GOT3 (cell line): ENCODE data around the gene PDP2.
A peak's percentile ranks its signal among the peaks of the same experiment; 100 is the strongest.

Source experiments
- DNase-seq: peaks from one replicate; lab custom pipeline; 2025; ENCODE audit warnings: mixed read lengths; lab: John Stamatoyannopoulos, UW

The PDP2 gene, protein sequence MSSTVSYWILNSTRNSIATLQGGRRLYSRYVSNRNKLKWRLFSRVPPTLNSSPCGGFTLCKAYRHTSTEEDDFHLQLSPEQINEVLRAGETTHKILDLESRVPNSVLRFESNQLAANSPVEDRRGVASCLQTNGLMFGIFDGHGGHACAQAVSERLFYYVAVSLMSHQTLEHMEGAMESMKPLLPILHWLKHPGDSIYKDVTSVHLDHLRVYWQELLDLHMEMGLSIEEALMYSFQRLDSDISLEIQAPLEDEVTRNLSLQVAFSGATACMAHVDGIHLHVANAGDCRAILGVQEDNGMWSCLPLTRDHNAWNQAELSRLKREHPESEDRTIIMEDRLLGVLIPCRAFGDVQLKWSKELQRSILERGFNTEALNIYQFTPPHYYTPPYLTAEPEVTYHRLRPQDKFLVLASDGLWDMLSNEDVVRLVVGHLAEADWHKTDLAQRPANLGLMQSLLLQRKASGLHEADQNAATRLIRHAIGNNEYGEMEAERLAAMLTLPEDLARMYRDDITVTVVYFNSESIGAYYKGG

GRCh38 chr16:66880288-66881013 is at the start of gene PDP2:
PDP2 (plus strand) TSS chr16:66880515; CDS start chr16:66884285, 3,770 bp downstream.
- peak; percentile 65 for DNase-seq

GRCh38 chr16:66832190-66832589 is 48.1 kb upstream of the PDP2 start:
- DNase-seq: no peak

DNA sequence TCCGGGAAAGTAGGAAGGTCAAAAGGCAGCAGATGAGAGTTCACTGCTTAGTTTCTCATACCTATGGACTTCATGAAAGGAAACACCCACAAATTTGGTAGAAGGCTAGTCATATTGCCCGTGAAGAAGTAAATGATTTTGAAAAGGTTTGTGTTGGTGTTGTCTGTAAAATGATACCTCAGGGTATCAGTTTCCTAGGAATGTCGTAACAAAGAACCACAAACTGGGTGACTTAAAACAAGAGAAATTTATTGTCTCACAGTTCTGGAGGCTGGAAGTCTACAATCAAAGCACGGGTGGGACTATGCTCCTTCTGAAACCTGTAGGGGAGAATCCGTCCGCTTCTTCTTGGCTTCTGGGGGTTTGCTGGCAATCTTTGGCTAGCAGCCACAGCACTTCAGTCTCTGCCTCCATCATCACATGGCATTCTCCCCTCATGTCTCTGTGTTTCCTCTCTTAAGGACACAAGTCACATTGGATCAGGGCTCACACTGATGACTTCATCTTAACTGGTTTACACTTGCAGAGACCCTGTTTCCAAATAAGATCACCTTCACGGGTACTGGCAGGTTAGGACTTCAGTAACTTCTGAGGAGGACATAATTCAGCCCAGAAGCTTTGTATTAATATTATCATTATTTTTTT is 47.5 kb upstream of the PDP2 start:
- no peak for DNase-seq

DNA sequence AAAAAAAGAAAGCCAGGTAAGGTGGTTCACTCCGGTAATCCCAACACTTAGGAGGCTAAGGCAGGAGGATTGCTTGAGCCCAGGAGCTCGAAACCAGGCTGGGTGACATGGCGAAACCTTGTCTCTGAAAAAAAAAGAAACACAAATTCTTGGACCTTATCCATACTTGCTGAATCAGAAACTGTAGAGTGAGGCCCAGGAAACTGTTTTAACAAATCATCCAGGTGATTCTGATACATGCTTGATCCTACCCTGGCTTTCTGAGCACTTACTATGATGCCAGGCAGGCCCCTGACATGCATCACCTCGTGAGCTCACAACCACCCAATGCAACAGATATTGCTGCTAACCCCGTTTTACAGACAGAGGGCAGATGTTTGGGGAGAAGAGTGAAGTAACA is 45.6 kb upstream of the PDP2 start:
- no peak for DNase-seq

GRCh38 chr16:66840883-66841282 is 39.4 kb upstream of the PDP2 start:
- DNase-seq: no peak

- DNase-seq: no peak
Measured at GRCh38 chr16:66841366-66841765, 38.9 kb upstream of the PDP2 start.

DNA sequence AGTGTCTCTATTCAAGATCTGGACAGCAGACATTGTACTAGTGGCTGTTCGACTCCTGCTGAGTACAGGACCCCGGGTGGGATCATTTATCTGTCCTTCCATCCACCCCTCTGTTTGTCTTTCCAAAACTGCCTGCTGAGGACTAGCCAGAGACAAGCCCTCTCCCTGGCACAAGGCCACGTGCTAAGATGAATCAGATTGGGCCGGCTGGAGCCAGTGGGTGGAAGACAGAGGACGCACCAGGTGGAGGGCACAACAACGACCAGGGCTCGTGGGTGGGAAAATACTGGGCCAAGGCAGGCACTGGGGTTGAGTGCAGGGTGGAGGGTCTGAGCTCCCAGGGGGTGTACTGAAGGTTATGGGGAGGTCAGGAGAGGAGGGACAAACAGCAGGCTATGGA is 37.5 kb upstream of the PDP2 start:
- no peak for DNase-seq

- DNase-seq: no peak
Measured at GRCh38 chr16:66843191-66843590, 37.1 kb upstream of the PDP2 start.

GRCh38 chr16:66844009-66844341 is 36.3 kb upstream of the PDP2 start:
- no peak for DNase-seq

DNA sequence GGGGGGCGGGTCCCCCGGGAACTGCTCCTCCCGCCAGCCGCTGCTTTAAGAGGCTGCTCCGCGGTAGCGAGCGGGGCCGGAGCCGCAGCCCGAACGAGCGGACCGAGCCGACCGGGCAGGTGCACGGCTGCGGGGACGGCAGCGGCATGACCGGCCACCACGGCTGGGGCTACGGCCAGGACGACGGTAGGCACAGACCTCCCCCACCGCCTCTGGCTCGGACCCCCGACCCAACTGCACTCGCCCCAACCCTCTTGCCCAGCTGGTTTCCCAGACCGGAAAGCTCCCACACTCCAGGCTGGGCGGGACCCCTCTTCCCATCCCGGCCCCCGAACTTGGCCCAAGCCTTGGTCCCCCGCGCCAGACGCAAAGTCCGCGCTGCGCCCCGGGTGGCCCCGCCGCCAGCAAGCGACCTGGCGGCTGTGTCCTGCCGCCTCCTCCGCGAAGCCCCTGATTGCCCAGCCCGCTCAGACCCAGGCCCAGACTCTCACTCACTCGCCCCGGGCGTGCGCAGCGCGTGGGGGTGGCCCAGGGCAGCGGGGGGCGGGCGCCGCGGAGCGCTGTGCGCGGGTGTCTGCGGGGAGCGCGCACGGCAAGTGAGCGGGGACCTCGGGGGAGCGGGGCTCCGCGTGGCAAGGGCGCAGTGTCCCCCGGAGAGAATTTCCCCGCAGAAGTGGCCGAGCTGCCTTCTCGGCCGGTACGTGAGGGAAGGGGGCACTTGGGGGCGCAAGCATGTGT is 35.8 kb upstream of the PDP2 start, which contains the start of gene CA7:
Gene CA7, plus strand, starts transcription at position 73 of the 738 bp plus-strand sequence. Its CDS starts 74 bp downstream, at position 147.
- DNase-seq: no peak

DNA sequence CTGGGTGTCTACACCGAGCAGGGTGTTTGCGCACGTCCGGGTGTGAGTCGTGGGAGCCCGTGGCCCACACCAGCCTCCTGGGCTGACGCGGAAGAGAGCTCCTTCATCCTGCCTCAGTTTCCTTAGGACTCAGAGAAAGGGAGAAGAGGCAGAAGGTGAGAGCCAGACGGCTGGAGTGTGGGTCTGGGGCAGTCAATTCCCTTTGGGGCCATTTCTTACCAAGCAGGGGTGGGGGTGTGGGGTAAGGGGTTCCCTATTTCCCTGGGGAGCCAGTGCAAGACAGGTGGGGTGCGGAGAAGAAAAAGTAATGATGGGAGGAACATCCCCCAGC is 35.3 kb upstream of the PDP2 start:
- no peak for DNase-seq

GRCh38 chr16:66845791-66846221 is 34.5 kb upstream of the PDP2 start:
- DNase-seq: no peak

DNA sequence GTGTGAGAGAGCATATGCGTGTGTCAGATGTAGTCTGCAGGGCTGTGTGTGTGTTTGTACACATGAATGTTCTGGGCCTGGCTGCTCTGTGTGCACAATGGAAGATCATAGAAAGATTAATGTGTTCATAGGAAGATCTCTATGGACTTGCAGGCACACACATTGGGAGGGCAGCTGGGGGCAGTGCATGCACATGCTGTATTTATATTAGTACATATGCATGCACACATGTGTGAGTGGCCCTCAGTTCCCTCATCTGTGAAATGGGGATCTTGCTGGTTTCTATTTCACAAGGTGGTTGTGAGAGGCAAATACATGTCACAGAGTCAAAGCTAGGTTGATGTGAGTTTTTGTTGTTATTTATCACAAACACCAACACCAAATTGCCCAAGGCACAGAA is 34.0 kb upstream of the PDP2 start:
- DNase-seq: no peak

GRCh38 chr16:66846831-66847230 is 33.5 kb upstream of the PDP2 start:
- no peak for DNase-seq

- DNase-seq: no peak
Measured at GRCh38 chr16:66847533-66848067, 32.7 kb upstream of the PDP2 start.

- DNase-seq: no peak
Measured at GRCh38 chr16:66848172-66848571, 32.1 kb upstream of the PDP2 start.

GRCh38 chr16:66849021-66849420 is 31.3 kb upstream of the PDP2 start:
- DNase-seq: no peak

GRCh38 chr16:66849549-66849948 is 30.8 kb upstream of the PDP2 start:
- DNase-seq: no peak

DNA sequence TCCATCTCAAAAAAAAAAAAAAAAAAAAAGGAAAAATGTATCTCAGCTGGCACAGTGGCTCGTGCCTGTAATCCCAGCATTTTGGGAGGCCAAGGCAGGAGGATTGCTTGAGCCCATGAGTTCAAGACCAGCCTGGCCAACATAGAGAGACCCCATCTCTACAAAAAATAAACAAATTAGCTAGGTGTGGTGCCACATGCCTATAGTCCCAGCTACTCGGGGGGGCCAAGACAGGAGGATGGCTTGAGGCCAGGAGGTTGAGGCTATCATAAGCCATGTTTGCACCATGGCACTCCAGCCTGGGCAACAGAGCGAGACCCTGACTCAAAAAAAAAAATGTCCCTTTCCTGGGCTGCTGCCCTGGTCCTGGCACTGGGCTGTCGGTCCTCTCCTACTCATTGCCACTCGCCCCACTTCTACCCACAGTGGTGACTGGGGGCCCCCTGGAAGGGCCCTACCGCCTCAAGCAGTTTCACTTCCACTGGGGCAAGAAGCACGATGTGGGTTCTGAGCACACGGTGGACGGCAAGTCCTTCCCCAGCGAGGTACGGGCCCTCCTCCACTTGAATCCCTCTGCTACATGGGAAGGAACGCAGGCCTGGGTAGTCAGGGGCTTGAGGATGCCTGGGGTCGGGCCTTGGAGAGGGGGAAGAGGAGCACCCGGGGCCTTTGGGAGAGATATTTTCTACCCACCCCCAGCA is 30.1 kb upstream of the PDP2 start:
- DNase-seq: no peak

DNA sequence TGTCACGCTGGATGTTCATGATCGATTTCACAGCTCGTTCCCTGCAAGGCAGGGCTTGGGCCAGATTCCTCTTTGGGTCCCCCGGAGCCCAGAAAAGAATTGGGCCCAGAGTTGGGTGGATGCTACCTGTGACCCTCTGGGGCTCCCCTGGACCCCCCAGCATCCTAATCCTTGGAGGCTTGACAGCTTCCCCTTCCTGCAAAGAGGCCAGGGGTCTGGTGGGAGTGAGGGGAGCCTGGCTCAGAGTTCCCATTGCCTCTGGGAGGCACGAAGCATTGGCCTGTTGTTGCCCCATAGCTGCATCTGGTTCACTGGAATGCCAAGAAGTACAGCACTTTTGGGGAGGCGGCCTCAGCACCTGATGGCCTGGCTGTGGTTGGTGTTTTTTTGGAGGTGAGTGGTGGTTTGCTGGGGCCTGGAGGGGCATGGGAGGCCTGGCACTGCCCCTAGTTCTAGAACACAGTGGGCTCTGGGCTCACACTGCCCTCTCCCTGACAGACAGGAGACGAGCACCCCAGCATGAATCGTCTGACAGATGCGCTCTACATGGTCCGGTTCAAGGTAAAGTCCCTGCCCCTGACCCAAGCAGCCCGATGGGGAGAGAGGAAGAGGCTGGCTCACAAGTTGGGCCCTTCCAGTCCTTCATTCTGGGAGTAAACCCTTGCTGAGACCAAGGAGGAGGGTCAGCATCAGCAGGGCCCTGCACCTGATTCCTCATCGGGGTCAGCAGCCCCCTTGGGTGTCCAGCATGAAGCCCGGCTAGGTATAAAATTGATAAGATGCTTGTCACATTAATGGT is 28.9 kb upstream of the PDP2 start:
- DNase-seq: no peak
